Neuronal stem cell (in vitro differentiated cells): ENCODE data around the gene SLC50A1.

Experiments used
- DNase-seq: peaks from one replicate; pipeline ENCODE4 v3.0.0-alpha.2; 2013; ENCODE audit warnings: low spot score
- H2AFZ ChIP-seq: one replicate; pipeline ENCODE4 v1.6.1; 2013; ENCODE audit warnings: mild to moderate bottlenecking, low read length, inconsistent platforms
- H2AK5ac ChIP-seq: 2 replicates; pipeline ENCODE4 v1.6.1; 2013; ENCODE audit warnings: low read depth, mild to moderate bottlenecking, inconsistent platforms, low read length, moderate library complexity, mixed read lengths
- H2BK120ac ChIP-seq: 2 replicates; pipeline ENCODE4 v1.6.1; 2013; ENCODE audit warnings: low read depth, mild to moderate bottlenecking, inconsistent platforms, low read length, moderate library complexity, mixed read lengths
- H2BK12ac ChIP-seq: one replicate; pipeline ENCODE4 v1.6.1; 2013; ENCODE audit warnings: low read length, inconsistent platforms
- H2BK15ac ChIP-seq: 2 replicates; pipeline ENCODE4 v1.6.1; 2013; ENCODE audit warnings: mild to moderate bottlenecking, low read length, inconsistent platforms, mixed read lengths
- H2BK5ac ChIP-seq: one replicate; pipeline ENCODE4 v1.6.1; 2013; ENCODE audit warnings: inconsistent platforms, mild to moderate bottlenecking, low read length, moderate library complexity
- H3K14ac ChIP-seq: one replicate; pipeline ENCODE4 v1.6.1; 2013; ENCODE audit warnings: low read length, inconsistent platforms
- H3K18ac ChIP-seq: 2 replicates; pipeline ENCODE4 v1.6.1; 2013; ENCODE audit warnings: low read length, inconsistent platforms
- H3K23ac ChIP-seq: 2 replicates; pipeline ENCODE4 v1.6.1; 2013; ENCODE audit warnings: low read depth, mild to moderate bottlenecking, mixed read lengths, low read length, inconsistent platforms; ENCODE audit not compliant: poor library complexity
- H3K27ac ChIP-seq: replicated peaks from 3 replicates; pipeline ENCODE4 v1.5.1; 2013; ENCODE audit warnings: low read length, inconsistent platforms
- H3K27me3 ChIP-seq, 3 experiments: 2 replicates each; pipeline ENCODE4 v1.6.1; 2013; ENCODE audit warnings: low read length in 3 of 3, mild to moderate bottlenecking in 2 of 3, inconsistent platforms in 1 of 3, low read depth in 1 of 3, mixed read lengths in 1 of 3, moderate library complexity in 1 of 3; ENCODE audit not compliant: control insufficient read depth in 3 of 3, insufficient read depth in 3 of 3
- H3K36me3 ChIP-seq, 2 donors: replicated peaks in 1 of 2; 2 replicates each; pipeline ENCODE4 v1.6.1; 2013; ENCODE audit warnings: low read length in 2 of 2; ENCODE audit not compliant: control insufficient read depth in 2 of 2, insufficient read depth in 2 of 2
- H3K4ac ChIP-seq: 2 replicates; pipeline ENCODE4 v1.6.1; 2013; ENCODE audit warnings: inconsistent platforms, mild to moderate bottlenecking, low read length, moderate library complexity
- H3K4me1 ChIP-seq, 2 donors: 1 replicate in 1 of 2; 2 replicates in 1 of 2; pipeline ENCODE4 v1.6.1; 2013; ENCODE audit warnings: low read length in 2 of 2, low read depth in 1 of 2; ENCODE audit not compliant: control insufficient read depth in 2 of 2, insufficient read depth in 1 of 2
- H3K4me2 ChIP-seq: one replicate; pipeline ENCODE4 v1.6.1; 2013; ENCODE audit warnings: mild to moderate bottlenecking, low read length, inconsistent platforms; ENCODE audit not compliant: insufficient read depth, poor library complexity, severe bottlenecking
- H3K4me3 ChIP-seq, 2 donors: 2 replicates each; pipeline ENCODE4 v1.5.1; 2013; ENCODE audit warnings: low read length in 2 of 2, mild to moderate bottlenecking in 2 of 2, inconsistent platforms in 1 of 2, moderate library complexity in 1 of 2
- H3K79me1 ChIP-seq: one replicate; pipeline ENCODE4 v1.6.1; 2013; ENCODE audit warnings: low read depth, mild to moderate bottlenecking, inconsistent platforms, low read length, moderate library complexity
- H3K9ac ChIP-seq: one replicate; pipeline ENCODE4 v1.6.1; 2013; ENCODE audit warnings: mild to moderate bottlenecking, low read depth, low read length, inconsistent platforms; ENCODE audit not compliant: poor library complexity
- H3K9me3 ChIP-seq, 2 donors: replicated peaks in 1 of 2; 2 replicates each; pipeline versions ENCODE3 to v1.6.1; 2013; ENCODE audit warnings: low read length in 2 of 2, mild to moderate bottlenecking in 2 of 2, inconsistent platforms in 1 of 2, low read depth in 1 of 2, mixed read lengths in 1 of 2, moderate library complexity in 1 of 2; ENCODE audit not compliant: control insufficient read depth in 2 of 2, insufficient read depth in 1 of 2
- H4K8ac ChIP-seq: one replicate; pipeline ENCODE4 v1.6.1; 2013; ENCODE audit warnings: low read depth, mild to moderate bottlenecking, inconsistent platforms, low read length, moderate library complexity
- H4K91ac ChIP-seq: one replicate; pipeline ENCODE4 v1.6.1; 2013; ENCODE audit warnings: low read length, low read depth, mild to moderate bottlenecking, inconsistent platforms; ENCODE audit not compliant: poor library complexity
- WGBS, 2 donors: extraction: QIAGEN DNeasy Blood & Tissue Kit; methylation state at CpG; one replicate each; pipeline ENCODE4 v1.1.7; 2013; ENCODE audit warnings: missing lambda C conversion rate in 2 of 2, mixed read lengths in 1 of 2; ENCODE audit not compliant: insufficient read length in 2 of 2, insufficient replicate concordance in 1 of 2; ENCODE audit errors: extremely low coverage in 2 of 2; 5-methylcytosine and 5-hydroxymethylcytosine counted together

Gene SLC50A1

GRCh38 chr1:155131285-155131684 lies 4.4 kb upstream of the SLC50A1 start:
- H3K9me3 ChIP-seq: peaks cover 0 to 2% of the 10 kb centered on the region in 2 donors
- H3K9ac ChIP-seq: peak overlapping the region; percentile 61
- WGBS, 2 donors: no CpG with 5 or more reads among the region's 8 CpGs
- peak overlapping the region in 1 of 2 donors; percentile 11 for H3K4me3 ChIP-seq
- no peak overlapping the region for H3K27ac ChIP-seq
- H3K4ac ChIP-seq: no peak overlapping the region
- peak overlapping the region; percentile 41 for H3K14ac ChIP-seq
- peaks cover 0 to 5% of the 10 kb centered on the region in 2 donors for H3K36me3 ChIP-seq
- no peak overlapping the region for H4K8ac ChIP-seq
- H3K79me1 ChIP-seq: no peaks in the 10 kb centered on the region
- H4K91ac ChIP-seq: no peak overlapping the region
- no peak overlapping the region for H2BK120ac ChIP-seq
- no peak overlapping the region for H3K4me2 ChIP-seq
- H2BK12ac ChIP-seq: no peak overlapping the region
- H2AFZ ChIP-seq: no peak overlapping the region
- DNase-seq: no peak
- no peak overlapping the region for H3K18ac ChIP-seq
- no peak overlapping the region for H2BK5ac ChIP-seq
- H3K4me1 ChIP-seq: peaks cover 33 to 41% of the 10 kb centered on the region in 2 donors
- H2BK15ac ChIP-seq: no peak overlapping the region
- H3K23ac ChIP-seq: no peak overlapping the region
- H3K27me3 ChIP-seq: peaks cover 5 to 41% (median 37%) of the 10 kb centered on the region in 3 experiments
- H2AK5ac ChIP-seq: no peak overlapping the region

GRCh38 chr1:155131856-155132255 lies 3.8 kb upstream of the SLC50A1 start:
- no peaks in the 10 kb centered on the region for H3K79me1 ChIP-seq
- DNase-seq: no peak
- no peak overlapping the region for H2AK5ac ChIP-seq
- WGBS, 2 donors: no CpG with 5 or more reads among the region's 2 CpGs
- H3K27me3 ChIP-seq: peaks cover 5 to 36% (median 31%) of the 10 kb centered on the region in 3 experiments
- no peak overlapping the region for H4K91ac ChIP-seq
- H2AFZ ChIP-seq: no peak overlapping the region
- no peak overlapping the region for H2BK5ac ChIP-seq
- no peak overlapping the region for H3K4ac ChIP-seq
- H2BK15ac ChIP-seq: no peak overlapping the region
- no peak overlapping the region for H4K8ac ChIP-seq
- H3K18ac ChIP-seq: no peak overlapping the region
- H3K4me2 ChIP-seq: no peak overlapping the region
- H2BK120ac ChIP-seq: no peak overlapping the region
- H3K36me3 ChIP-seq: peaks cover 0 to 5% of the 10 kb centered on the region in 2 donors
- peaks cover 0 to 2% of the 10 kb centered on the region in 2 donors for H3K9me3 ChIP-seq
- H3K27ac ChIP-seq: no peak overlapping the region
- no peak overlapping the region for H3K9ac ChIP-seq
- peaks cover 31 to 37% of the 10 kb centered on the region in 2 donors for H3K4me1 ChIP-seq
- H3K4me3 ChIP-seq: no peak overlapping the region
- no peak overlapping the region for H3K23ac ChIP-seq
- no peak overlapping the region for H2BK12ac ChIP-seq
- H3K14ac ChIP-seq: no peak overlapping the region

- no peak for DNase-seq
Measured at GRCh38 chr1:155133799-155134281, 1.8 kb upstream of the SLC50A1 start.

GRCh38 chr1:155134322-155134721 lies 1.3 kb upstream of the SLC50A1 start:
- no peak overlapping the region for H4K8ac ChIP-seq
- H2AFZ ChIP-seq: no peak overlapping the region
- H3K14ac ChIP-seq: no peak overlapping the region
- H3K4ac ChIP-seq: no peak overlapping the region
- no peak overlapping the region for H2BK12ac ChIP-seq
- H4K91ac ChIP-seq: no peak overlapping the region
- no peak for DNase-seq
- H2AK5ac ChIP-seq: peak overlapping the region; percentile 44
- no peak overlapping the region for H3K27ac ChIP-seq
- H3K9me3 ChIP-seq: peaks cover 0 to 2% of the 10 kb centered on the region in 2 donors
- H3K36me3 ChIP-seq: peaks cover 12 to 17% of the 10 kb centered on the region in 2 donors
- H3K4me2 ChIP-seq: no peak overlapping the region
- peaks cover 1% of the 10 kb centered on the region for H3K79me1 ChIP-seq
- peak overlapping the region; percentile 51 for H3K9ac ChIP-seq
- H3K18ac ChIP-seq: no peak overlapping the region
- no peak overlapping the region for H3K23ac ChIP-seq
- no CpG with 5 or more reads among the region's 1 CpG for WGBS, 2 donors
- H3K27me3 ChIP-seq: peaks cover 0 to 13% (median 8%) of the 10 kb centered on the region in 3 experiments
- H2BK5ac ChIP-seq: no peak overlapping the region
- H3K4me1 ChIP-seq: peaks cover 19 to 21% of the 10 kb centered on the region in 2 donors
- H2BK120ac ChIP-seq: no peak overlapping the region
- peak overlapping the region in 1 of 2 donors; percentile 99 for H3K4me3 ChIP-seq
- no peak overlapping the region for H2BK15ac ChIP-seq

More at GRCh38 chr1:155133799-155134281, 1.8 kb upstream of the SLC50A1 start:
- H3K9me3 ChIP-seq: peaks cover 0 to 2% of the 10 kb centered on the region in 2 donors
- no peak overlapping the region for H2BK15ac ChIP-seq
- peaks cover 23 to 25% of the 10 kb centered on the region in 2 donors for H3K4me1 ChIP-seq
- peak overlapping the region; percentile 48 for H2AK5ac ChIP-seq
- no peak overlapping the region for H3K23ac ChIP-seq
- H3K4me2 ChIP-seq: no peak overlapping the region
- H3K4ac ChIP-seq: no peak overlapping the region
- H3K4me3 ChIP-seq: peak overlapping the region in 1 of 2 donors; percentile 2
- no peak overlapping the region for H2BK12ac ChIP-seq
- H2BK120ac ChIP-seq: no peak overlapping the region
- no peak overlapping the region for H3K14ac ChIP-seq
- H2AFZ ChIP-seq: no peak overlapping the region
- no peak overlapping the region for H4K91ac ChIP-seq
- H3K79me1 ChIP-seq: peaks cover 1% of the 10 kb centered on the region
- no peak overlapping the region for H4K8ac ChIP-seq
- no peak overlapping the region for H3K18ac ChIP-seq
- no peak overlapping the region for H3K9ac ChIP-seq
- WGBS, 2 donors: no CpG with 5 or more reads among the region's 7 CpGs
- no peak overlapping the region for H2BK5ac ChIP-seq
- peaks cover 12 to 14% of the 10 kb centered on the region in 2 donors for H3K36me3 ChIP-seq
- peaks cover 0 to 17% (median 13%) of the 10 kb centered on the region in 3 experiments for H3K27me3 ChIP-seq
- H3K27ac ChIP-seq: no peak overlapping the region
